C4-2B (cell line): ENCODE results near the gene CHST11.

ENCODE experiments used
- ZFX ChIP-seq: fragments of 450-650 bp; IDR thresholded peaks from 2 replicates; pipeline ENCODE4 v1.6.1; 2017
- TF ChIP-seq, protein P1 (sequence below): fragments of 450-650 bp; conservative IDR thresholded peaks from 2 replicates; pipeline ENCODE4 v1.5.1; 2017; ENCODE audit warnings: mild to moderate bottlenecking

DNA sequence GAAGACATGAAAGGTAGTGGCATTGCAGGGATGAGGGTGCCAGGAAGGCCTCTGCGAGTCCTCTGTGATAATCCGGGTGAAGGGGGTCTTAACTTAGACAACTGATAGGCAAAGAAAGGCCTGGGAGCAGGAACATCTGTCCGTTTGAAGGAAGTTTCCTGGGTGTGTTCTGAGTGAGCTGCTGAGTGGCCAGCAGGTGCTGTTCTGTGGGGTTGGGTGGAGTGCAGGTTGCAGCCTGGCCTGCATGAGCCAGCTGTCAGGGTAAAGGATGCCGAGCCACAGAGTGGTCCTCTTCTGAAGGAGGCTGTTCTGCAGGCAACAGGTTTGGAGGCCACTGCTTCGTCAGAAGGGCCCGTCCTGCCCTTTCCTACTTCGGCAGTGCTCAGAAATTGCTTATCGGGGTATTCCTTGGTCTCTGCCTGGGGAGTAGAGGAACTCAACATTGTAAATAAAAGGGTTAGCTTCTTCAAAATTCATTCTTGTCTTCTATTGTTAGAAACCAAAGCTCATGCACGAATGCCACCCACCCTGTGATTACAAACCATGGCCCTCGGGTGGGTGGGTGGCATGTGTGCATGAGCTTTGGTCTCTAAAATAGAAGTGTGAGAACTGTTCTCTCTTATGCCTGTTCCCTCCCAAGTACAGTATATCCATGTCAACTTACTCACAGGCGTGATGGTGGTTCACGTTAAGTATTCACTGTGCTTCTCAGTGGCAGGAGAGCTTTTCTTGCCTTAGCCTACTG is 118.9 kb downstream of the CHST11 start:
- TF ChIP-seq, protein P1, sequence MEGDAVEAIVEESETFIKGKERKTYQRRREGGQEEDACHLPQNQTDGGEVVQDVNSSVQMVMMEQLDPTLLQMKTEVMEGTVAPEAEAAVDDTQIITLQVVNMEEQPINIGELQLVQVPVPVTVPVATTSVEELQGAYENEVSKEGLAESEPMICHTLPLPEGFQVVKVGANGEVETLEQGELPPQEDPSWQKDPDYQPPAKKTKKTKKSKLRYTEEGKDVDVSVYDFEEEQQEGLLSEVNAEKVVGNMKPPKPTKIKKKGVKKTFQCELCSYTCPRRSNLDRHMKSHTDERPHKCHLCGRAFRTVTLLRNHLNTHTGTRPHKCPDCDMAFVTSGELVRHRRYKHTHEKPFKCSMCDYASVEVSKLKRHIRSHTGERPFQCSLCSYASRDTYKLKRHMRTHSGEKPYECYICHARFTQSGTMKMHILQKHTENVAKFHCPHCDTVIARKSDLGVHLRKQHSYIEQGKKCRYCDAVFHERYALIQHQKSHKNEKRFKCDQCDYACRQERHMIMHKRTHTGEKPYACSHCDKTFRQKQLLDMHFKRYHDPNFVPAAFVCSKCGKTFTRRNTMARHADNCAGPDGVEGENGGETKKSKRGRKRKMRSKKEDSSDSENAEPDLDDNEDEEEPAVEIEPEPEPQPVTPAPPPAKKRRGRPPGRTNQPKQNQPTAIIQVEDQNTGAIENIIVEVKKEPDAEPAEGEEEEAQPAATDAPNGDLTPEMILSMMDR, result no peak
- no peak for TF ChIP-seq ZFX
